ENCODE data around the gene LRFN2. TPM values are rescaled to one million over a fixed set of nuclear protein-coding genes. Genes with fewer than 3 reads are reported as not detected.

Gene LRFN2
- total RNA-seq, 1 experiment from 2014 or later = not detected

GRCh38 chr6:40520084-40520483 lies 67.1 kb downstream of the LRFN2 start:
- Histone ChIP-seq H3K27me3 (ENCODE audit: low read length) (peaks cover 4% of the 10 kb centered on the region; the same call in 1 of the 2 replicates), H3K27ac (ENCODE audit: low read length) (no peak overlapping the region), H3K4me2 (ENCODE audit: low read length) (no peak overlapping the region), H3K9me2 (replicated peaks; ENCODE audit: low read length) (no peaks in the 10 kb centered on the region), H3K9me3 (ENCODE audit: low read length) (no peaks in the 10 kb centered on the region), H4K20me1 (ENCODE audit: low read length) (no peaks in the 10 kb centered on the region), H3F3A (ENCODE audit: low read length, unreplicated experiment) (no peaks in the 10 kb centered on the region), H3K36me3 (ENCODE audit: low read depth, low read length) (no peaks in the 10 kb centered on the region), H3K9ac (ENCODE audit: low read length) (no peak overlapping the region), H2AFZ (ENCODE audit: low read length) (no peak overlapping the region), H3K4me3 (ENCODE audit: low read length) (no peak overlapping the region), H3K79me2 (ENCODE audit: low read length) (no peaks in the 10 kb centered on the region), H3K4me1 (ENCODE audit: insufficient read depth, low read length) (no peaks in the 10 kb centered on the region)
- no peak for ATAC-seq
- ChIA-PET CTCF (no interaction called here), POLR2A (ENCODE audit: unreplicated experiment) (no interaction called here)
- intact Hi-C loops (cut with micrococcal nuclease) = no loop called here
- TF ChIP-seq CTCF (conservative IDR thresholded peaks at IDR 0.05; ENCODE audit: low read depth, low read length) = no peak
- TF ChIP-seq EZH2phosphoT487 (IDR thresholded peaks at IDR 0.05; ENCODE audit: borderline replicate concordance, low read length) = no peak
- no peak for TF ChIP-seq EZH2 (IDR thresholded peaks at IDR 0.05; ENCODE audit: low read length, unreplicated experiment)
- BruUV-seq (replicated peaks) = no TSS peak
- DNase-seq = no peak

- H3K27me3 ChIP-seq (ENCODE audit: low read length) = no peaks in the 10 kb centered on the region
- H2AFZ ChIP-seq (ENCODE audit: low read length) = no peak overlapping the region
- H3K4me3 ChIP-seq (ENCODE audit: low read length) = no peak overlapping the region
- no peaks in the 10 kb centered on the region for H3K36me3 ChIP-seq (ENCODE audit: low read depth, low read length)
- H4K20me1 ChIP-seq (ENCODE audit: low read length) = no peaks in the 10 kb centered on the region
- no peaks in the 10 kb centered on the region for H3F3A ChIP-seq (ENCODE audit: low read length, unreplicated experiment)
- no peak overlapping the region for H3K27ac ChIP-seq (ENCODE audit: low read length)
- intact Hi-C loops (cut with micrococcal nuclease) = no loop called here
- POLR2A ChIA-PET (ENCODE audit: unreplicated experiment) = no interaction called here
- ATAC-seq = no peak
- no peaks in the 10 kb centered on the region for H3K79me2 ChIP-seq (ENCODE audit: low read length)
- H3K4me1 ChIP-seq (ENCODE audit: insufficient read depth, low read length) = no peaks in the 10 kb centered on the region
- no peaks in the 10 kb centered on the region for H3K9me2 ChIP-seq (replicated peaks; ENCODE audit: low read length)
- no peak overlapping the region for H3K4me2 ChIP-seq (ENCODE audit: low read length)
- H3K9ac ChIP-seq (ENCODE audit: low read length) = no peak overlapping the region
- no peak for TF ChIP-seq EZH2phosphoT487 (IDR thresholded peaks at IDR 0.05; ENCODE audit: borderline replicate concordance, low read length)
- no peaks in the 10 kb centered on the region for H3K9me3 ChIP-seq (ENCODE audit: low read length)
- BruUV-seq (replicated peaks) = no TSS peak
- CTCF ChIA-PET = no interaction called here
- DNase-seq = no peak
These were observed 69.5 kb downstream of the LRFN2 start for GRCh38 chr6:40517654-40518053.

GRCh38 chr6:40516429-40516828 lies 70.7 kb downstream of the LRFN2 start:
- no peaks in the 10 kb centered on the region for H3K4me1 ChIP-seq (ENCODE audit: insufficient read depth, low read length)
- POLR2A ChIA-PET (ENCODE audit: unreplicated experiment) = no interaction called here
- H3K9me2 ChIP-seq (replicated peaks; ENCODE audit: low read length) = no peaks in the 10 kb centered on the region
- no peak for ATAC-seq
- CTCF ChIA-PET = no interaction called here
- H3K36me3 ChIP-seq (ENCODE audit: low read depth, low read length) = no peaks in the 10 kb centered on the region
- no peaks in the 10 kb centered on the region for H3K79me2 ChIP-seq (ENCODE audit: low read length)
- no peak overlapping the region for H2AFZ ChIP-seq (ENCODE audit: low read length)
- no peak for DNase-seq
- H3K27ac ChIP-seq (ENCODE audit: low read length) = no peak overlapping the region
- H3K9me3 ChIP-seq (ENCODE audit: low read length) = no peaks in the 10 kb centered on the region
- no peak overlapping the region for H3K4me3 ChIP-seq (ENCODE audit: low read length)
- TF ChIP-seq EZH2 (IDR thresholded peaks at IDR 0.05; ENCODE audit: low read length, unreplicated experiment) (no peak), CTCF (conservative IDR thresholded peaks at IDR 0.05; ENCODE audit: low read depth, low read length) (no peak), EZH2phosphoT487 (IDR thresholded peaks at IDR 0.05; ENCODE audit: borderline replicate concordance, low read length) (no peak)
- no TSS peak for BruUV-seq (replicated peaks)
- no peaks in the 10 kb centered on the region for H3F3A ChIP-seq (ENCODE audit: low read length, unreplicated experiment)
- no peak overlapping the region for H3K9ac ChIP-seq (ENCODE audit: low read length)
- H4K20me1 ChIP-seq (ENCODE audit: low read length) = no peaks in the 10 kb centered on the region
- no peaks in the 10 kb centered on the region for H3K27me3 ChIP-seq (ENCODE audit: low read length)
- intact Hi-C loops (cut with micrococcal nuclease) = no loop called here
- H3K4me2 ChIP-seq (ENCODE audit: low read length) = no peak overlapping the region
